ENCODE measurements around the gene AP1S1. TPM values are rescaled to one million over a fixed set of nuclear protein-coding genes. Genes with fewer than 3 reads are reported as not detected.
A peak's percentile ranks its signal among the peaks of the same experiment; 100 is the strongest.
"Not testable (repeated sequence)": the region's sequence is repeated elsewhere in the genome, so short reads cannot be mapped to it uniquely, and the experiment has no call there.

The AP1S1 gene
- total RNA-seq, 1 donor from 2014 or later: 45.6 TPM

DNA sequence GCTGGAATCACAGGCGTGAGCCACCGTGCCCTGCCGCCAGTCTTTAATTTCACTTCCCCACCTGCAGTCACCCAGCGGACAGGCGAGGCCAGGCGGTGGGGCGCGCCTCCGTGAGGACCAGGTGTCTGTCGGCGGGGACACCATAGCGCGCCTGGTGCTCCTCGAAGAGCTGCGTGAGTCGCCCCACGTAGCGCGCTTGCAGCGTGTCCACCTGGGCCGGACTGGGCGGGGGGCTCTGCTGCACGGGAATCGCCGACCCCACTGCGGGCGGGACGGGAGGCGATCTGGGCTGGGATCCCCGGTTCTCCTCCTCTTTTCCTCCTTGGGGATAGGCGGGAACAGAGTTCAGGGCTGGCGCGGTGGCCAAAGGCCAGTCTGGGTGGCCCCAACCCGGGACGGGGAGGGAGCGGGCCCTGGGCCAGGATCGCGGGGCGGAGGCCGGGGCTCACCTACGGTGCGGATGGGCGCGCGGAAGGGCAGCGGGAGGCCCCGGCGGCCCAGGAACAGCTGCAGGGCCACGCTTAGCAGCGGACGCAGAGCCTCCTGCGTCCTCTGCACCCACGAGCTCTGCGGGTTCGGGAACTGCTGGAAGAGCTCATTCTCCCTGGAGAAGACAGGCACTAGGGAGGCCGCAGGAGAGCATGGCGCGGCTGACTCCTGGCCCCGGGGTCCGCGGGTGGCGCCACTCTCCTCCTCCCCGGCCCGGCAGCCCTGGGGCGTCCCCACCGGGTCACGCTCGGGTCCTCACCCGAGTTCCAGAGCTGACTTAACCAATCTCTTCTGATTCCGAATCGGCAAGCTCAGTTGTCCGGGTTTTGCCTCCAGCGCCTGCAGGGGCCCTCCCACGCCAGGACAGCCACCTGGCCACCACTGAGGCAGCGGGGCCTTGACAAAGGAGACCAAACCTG, 47.7 kb downstream of the AP1S1 start:
- DNase-seq (ENCODE audit: low spot score): peak; percentile 19
- Mint-ChIP-seq H3K27ac (ENCODE audit: unreplicated experiment) (no peak overlapping the region), H3K4me3 (ENCODE audit: unreplicated experiment) (no peak overlapping the region), H3K4me1 (ENCODE audit: unreplicated experiment) (no peaks in the 10 kb centered on the region), H3K36me3 (ENCODE audit: low read depth, unreplicated experiment) (no peaks in the 10 kb centered on the region), H3K9me3 (ENCODE audit: unreplicated experiment) (no peaks in the 10 kb centered on the region), H3K27me3 (ENCODE audit: unreplicated experiment) (peaks cover 13% of the 10 kb centered on the region)
- TF ChIP-seq, protein P1, sequence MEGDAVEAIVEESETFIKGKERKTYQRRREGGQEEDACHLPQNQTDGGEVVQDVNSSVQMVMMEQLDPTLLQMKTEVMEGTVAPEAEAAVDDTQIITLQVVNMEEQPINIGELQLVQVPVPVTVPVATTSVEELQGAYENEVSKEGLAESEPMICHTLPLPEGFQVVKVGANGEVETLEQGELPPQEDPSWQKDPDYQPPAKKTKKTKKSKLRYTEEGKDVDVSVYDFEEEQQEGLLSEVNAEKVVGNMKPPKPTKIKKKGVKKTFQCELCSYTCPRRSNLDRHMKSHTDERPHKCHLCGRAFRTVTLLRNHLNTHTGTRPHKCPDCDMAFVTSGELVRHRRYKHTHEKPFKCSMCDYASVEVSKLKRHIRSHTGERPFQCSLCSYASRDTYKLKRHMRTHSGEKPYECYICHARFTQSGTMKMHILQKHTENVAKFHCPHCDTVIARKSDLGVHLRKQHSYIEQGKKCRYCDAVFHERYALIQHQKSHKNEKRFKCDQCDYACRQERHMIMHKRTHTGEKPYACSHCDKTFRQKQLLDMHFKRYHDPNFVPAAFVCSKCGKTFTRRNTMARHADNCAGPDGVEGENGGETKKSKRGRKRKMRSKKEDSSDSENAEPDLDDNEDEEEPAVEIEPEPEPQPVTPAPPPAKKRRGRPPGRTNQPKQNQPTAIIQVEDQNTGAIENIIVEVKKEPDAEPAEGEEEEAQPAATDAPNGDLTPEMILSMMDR (IDR thresholded peaks at IDR 0.05; ENCODE audit: unreplicated experiment): no peak

DNA sequence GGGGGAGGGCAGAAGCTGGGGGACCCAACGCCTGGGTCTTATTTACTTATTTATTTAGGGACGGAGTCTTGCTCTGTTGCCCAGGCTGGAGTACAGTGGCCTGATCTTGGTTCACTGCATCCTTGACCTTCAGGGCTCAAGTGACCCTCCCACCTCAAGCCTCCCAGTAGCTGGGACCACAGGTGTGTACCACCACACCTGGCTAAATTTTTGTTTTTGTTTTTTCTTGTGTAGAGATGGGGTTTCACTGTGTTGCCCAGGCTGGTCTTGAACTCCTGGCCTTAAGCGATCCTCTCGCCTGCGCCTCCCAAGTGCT, 48.3 kb downstream of the AP1S1 start:
- TF ChIP-seq, protein P1 (IDR thresholded peaks at IDR 0.05; ENCODE audit: unreplicated experiment): no peak
- no peaks in the 10 kb centered on the region for H3K4me1 Mint-ChIP-seq (ENCODE audit: unreplicated experiment)
- peaks cover 11% of the 10 kb centered on the region for H3K27me3 Mint-ChIP-seq (ENCODE audit: unreplicated experiment)
- no peaks in the 10 kb centered on the region for H3K9me3 Mint-ChIP-seq (ENCODE audit: unreplicated experiment)
- no peaks in the 10 kb centered on the region for H3K36me3 Mint-ChIP-seq (ENCODE audit: low read depth, unreplicated experiment)
- no peak overlapping the region for H3K27ac Mint-ChIP-seq (ENCODE audit: unreplicated experiment)
- H3K4me3 Mint-ChIP-seq (ENCODE audit: unreplicated experiment): no peak overlapping the region
- no peak for DNase-seq (ENCODE audit: low spot score)

DNA sequence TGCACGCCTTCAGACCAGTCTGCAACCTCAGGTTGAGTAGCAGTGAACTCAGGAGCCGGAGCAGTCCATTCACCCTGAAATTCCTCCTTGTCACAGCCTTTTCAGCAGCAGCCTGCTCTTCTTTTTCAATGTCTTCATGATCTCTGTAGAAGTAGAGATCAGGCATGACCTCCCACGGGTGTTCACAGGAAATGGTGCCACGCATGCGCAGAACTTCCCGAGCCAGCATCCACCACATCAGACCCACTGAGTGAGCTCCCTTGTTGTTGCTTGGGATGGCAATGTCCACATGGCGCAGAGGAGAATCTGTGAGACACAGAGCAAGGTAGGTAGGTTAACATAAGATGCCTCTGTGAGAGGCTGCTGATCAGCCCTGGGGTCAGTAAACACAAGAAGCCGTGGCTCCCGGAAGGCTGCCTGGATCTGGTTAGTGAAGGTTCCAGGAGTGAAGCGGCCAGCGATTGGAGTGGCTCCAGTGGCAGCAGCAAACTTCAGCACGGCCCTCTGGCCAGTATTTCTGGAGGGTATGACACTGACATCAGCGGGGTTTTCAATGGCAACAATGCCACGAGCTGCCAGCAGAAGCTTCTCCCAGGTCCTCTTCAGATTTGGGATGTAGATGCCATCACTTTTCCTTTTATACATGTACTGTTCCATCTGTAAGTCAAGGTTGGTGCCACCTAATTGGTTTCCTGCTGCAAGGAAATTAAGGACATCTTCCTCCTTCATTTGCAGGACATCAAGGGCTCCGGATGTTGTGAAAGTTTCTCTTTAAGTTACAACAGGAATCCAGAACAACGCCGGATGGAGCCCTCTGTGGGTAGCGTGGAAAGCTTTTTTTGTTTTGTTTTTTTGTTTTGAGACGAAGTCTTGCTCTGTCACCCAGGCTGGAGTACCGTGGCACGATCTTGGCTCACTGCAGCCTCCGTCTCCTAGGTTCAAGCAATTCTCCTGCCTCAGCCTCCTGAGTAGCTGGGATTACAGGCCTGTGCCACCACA, 49.8 kb downstream of the AP1S1 start:
- not testable (repeated sequence) for H3K9me3 Mint-ChIP-seq (ENCODE audit: unreplicated experiment); DNase-seq (ENCODE audit: low spot score); H3K4me3 Mint-ChIP-seq (ENCODE audit: unreplicated experiment); H3K27ac Mint-ChIP-seq (ENCODE audit: unreplicated experiment); H3K36me3 Mint-ChIP-seq (ENCODE audit: low read depth, unreplicated experiment); H3K4me1 Mint-ChIP-seq (ENCODE audit: unreplicated experiment)
- peaks cover 11% of the 10 kb centered on the region for H3K27me3 Mint-ChIP-seq (ENCODE audit: unreplicated experiment)

DNA sequence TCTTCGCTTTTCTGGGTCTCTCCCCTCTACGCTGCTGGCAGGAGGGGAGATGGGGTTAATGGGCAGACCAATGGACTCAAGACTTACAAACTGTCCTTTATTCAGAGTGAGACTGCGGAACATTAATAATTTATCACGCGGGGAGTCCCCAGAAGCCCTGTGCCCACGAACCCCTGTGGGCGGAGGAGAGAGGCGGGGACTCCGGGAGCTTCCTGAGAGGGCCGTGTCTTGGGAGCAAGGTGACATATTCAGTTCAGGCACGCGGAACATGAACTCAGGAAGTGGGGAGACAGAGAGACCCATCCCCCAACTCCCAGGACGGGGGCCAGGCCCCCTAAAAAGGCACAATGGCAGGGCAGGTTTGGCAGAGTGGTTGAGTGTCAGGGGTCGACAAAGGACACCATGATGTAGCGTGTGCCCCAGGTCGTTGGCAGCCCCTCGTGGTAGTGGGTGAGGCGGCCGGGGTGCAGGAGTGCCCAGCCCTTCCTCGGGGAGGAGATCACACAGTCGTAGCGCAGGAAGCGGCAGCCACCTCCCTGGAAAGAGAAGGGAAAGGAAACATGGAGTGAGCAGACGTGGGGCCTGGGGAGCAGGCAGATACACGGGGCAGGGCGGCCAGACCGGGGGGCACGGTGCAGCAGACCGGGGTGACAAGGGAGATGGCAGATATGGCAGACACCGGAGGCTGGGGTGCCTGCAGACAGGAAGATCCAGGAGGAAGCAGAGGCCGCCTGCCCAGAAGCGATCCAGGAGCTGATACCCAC, 51.8 kb downstream of the AP1S1 start:
- H3K4me3 Mint-ChIP-seq (ENCODE audit: unreplicated experiment): no peak overlapping the region
- no peak for DNase-seq (ENCODE audit: low spot score)
- H3K9me3 Mint-ChIP-seq (ENCODE audit: unreplicated experiment): no peaks in the 10 kb centered on the region
- H3K27me3 Mint-ChIP-seq (ENCODE audit: unreplicated experiment): peaks cover 5% of the 10 kb centered on the region
- TF ChIP-seq, protein P1 (IDR thresholded peaks at IDR 0.05; ENCODE audit: unreplicated experiment): no peak
- H3K36me3 Mint-ChIP-seq (ENCODE audit: low read depth, unreplicated experiment): peaks cover 10% of the 10 kb centered on the region
- no peak overlapping the region for H3K27ac Mint-ChIP-seq (ENCODE audit: unreplicated experiment)
- no peaks in the 10 kb centered on the region for H3K4me1 Mint-ChIP-seq (ENCODE audit: unreplicated experiment)

DNA sequence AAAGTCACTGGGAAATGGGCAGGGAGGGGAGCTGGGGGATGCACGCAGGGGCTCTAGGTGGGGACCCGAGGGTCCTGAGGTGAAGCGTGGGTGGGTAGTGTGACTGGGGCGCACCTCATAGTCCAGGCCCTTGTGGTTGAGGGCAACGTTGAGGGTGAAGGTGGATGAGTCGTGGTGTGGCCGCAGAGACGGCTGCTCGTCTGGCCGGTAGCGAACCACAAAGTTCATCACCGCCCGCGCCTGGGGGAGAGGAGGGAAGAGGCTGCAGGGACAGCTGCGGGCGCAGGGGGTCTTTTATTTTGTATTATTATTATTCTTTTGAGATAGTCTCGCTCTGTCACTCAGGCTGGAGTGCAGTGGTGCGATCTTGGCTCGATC, 52.4 kb downstream of the AP1S1 start:
- no peak for DNase-seq (ENCODE audit: low spot score)
- Mint-ChIP-seq H3K4me3 (ENCODE audit: unreplicated experiment) (no peak overlapping the region), H3K27me3 (ENCODE audit: unreplicated experiment) (peaks cover 5% of the 10 kb centered on the region), H3K27ac (ENCODE audit: unreplicated experiment) (no peak overlapping the region), H3K36me3 (ENCODE audit: low read depth, unreplicated experiment) (peaks cover 10% of the 10 kb centered on the region), H3K9me3 (ENCODE audit: unreplicated experiment) (no peaks in the 10 kb centered on the region), H3K4me1 (ENCODE audit: unreplicated experiment) (no peaks in the 10 kb centered on the region)
- TF ChIP-seq, protein P1 (IDR thresholded peaks at IDR 0.05; ENCODE audit: unreplicated experiment): no peak
